ENCODE data around the gene CLDN4.

- TF ChIP-seq EZH2 (IDR thresholded peaks at IDR 0.05), result no peak
- no peak for TF ChIP-seq CTCF (IDR thresholded peaks at IDR 0.05 in 2 of 3, conservative IDR thresholded peaks at IDR 0.05 in 1 of 3; ENCODE audit: borderline replicate concordance in 1 of 3, insufficient read depth in 1 of 3, low read depth in 2 of 3, low read length in 2 of 3)
- TF ChIP-seq REST (IDR thresholded peaks at IDR 0.05; ENCODE audit: low read depth), result no peak
- no peak for TF ChIP-seq EZH2phosphoT487 (IDR thresholded peaks at IDR 0.05; ENCODE audit: borderline replicate concordance)
Measured at GRCh38 chr7:73799282-73800141, 31.3 kb upstream of the CLDN4 start.

Data from HCT116 (cell line).